RWPE2 (cell line): Measurements from ENCODE around the gene OXSR1.

ENCODE experiments used
- ATAC-seq: fragments of 200-7000 bp; cut with Tn5 transposase; 3 replicates; pipeline ENCODE4 v1.9.1; 2021; ENCODE audit warnings: low read depth
- DNase-seq: peaks from one replicate; pipeline ENCODE4 v3.0.0-alpha.2; 2020; ENCODE audit warnings: low spot score
- H3K27ac ChIP-seq: fragments of 450-650 bp; 2 replicates; pipeline ENCODE4 v1.5.1; 2017; ENCODE audit warnings: mild to moderate bottlenecking; ENCODE audit not compliant: poor library complexity, severe bottlenecking
- H3K27me3 ChIP-seq: fragments of 250-450 bp; sonication (Bioruptor Pico); 2 replicates; pipeline ENCODE4 v1.5.1; 2021; ENCODE audit warnings: mild to moderate bottlenecking, moderate library complexity; ENCODE audit not compliant: insufficient read depth, poor library complexity, severe bottlenecking
- H3K36me3 ChIP-seq: fragments of 250-450 bp; sonication (Bioruptor Pico); 2 replicates; pipeline ENCODE4 v1.5.1; 2020; ENCODE audit warnings: low read depth, mild to moderate bottlenecking, moderate library complexity
- H3K4me1 ChIP-seq: fragments of 250-450 bp; sonication (Bioruptor Pico); 2 replicates; pipeline ENCODE4 v1.5.1; 2021; ENCODE audit warnings: mild to moderate bottlenecking, moderate library complexity; ENCODE audit not compliant: insufficient read depth, poor library complexity, severe bottlenecking
- H3K4me3 ChIP-seq: fragments of 250-450 bp; sonication (Bioruptor Pico); 2 replicates; pipeline ENCODE4 v1.5.1; 2021; ENCODE audit warnings: mild to moderate bottlenecking, moderate library complexity; ENCODE audit not compliant: severe bottlenecking
- H3K9me3 ChIP-seq: fragments of 250-450 bp; sonication (Bioruptor Pico); 2 replicates; pipeline ENCODE4 v1.5.1; 2021; ENCODE audit warnings: mild to moderate bottlenecking, moderate library complexity; ENCODE audit not compliant: severe bottlenecking
- TF ChIP-seq, protein P1 (sequence below): fragments of 450-650 bp; IDR thresholded peaks from one replicate; pipeline ENCODE4 v1.5.1; 2017; ENCODE audit warnings: mild to moderate bottlenecking, moderate library complexity; ENCODE audit not compliant: poor library complexity, severe bottlenecking

OXSR1 gene

DNA sequence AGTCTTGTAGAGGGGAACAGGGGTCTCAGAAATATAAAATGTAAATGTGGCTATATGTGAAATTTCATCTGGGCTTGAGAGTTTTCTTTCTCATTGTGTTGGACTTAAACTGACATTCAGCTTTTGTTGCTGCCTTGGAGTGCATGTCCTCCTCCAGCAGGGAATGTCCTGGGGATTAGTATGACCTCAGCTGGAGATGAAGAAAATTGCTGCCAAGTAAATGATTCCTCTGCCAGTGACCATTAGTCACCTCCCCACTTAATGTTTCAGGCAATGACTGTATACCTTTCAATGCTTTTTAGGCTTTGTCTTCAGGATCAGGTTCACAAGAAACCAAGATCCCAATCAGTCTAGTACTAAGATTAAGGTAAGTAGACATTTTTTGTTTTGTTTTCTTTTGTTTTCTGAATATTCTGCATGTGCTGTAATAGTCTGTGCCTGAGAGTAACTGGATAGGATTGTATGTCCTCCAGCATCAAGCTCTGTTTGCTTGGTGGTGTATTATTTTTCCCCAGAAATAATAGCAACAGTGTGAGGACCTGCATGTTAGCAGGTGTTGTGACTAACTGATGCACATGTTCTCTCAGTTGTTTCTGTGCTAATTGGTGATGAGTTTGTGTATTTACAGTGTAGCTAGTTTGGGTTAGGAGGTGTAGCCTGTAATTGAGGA is 82.2 kb downstream of the OXSR1 start:
- Histone ChIP-seq H3K27ac (peak overlapping the region; percentile 17), H3K27me3 (no peaks in the 10 kb centered on the region), H3K9me3 (no peaks in the 10 kb centered on the region), H3K36me3 (peaks cover 100% of the 10 kb centered on the region), H3K4me3 (no peak overlapping the region), H3K4me1 (peaks cover 6% of the 10 kb centered on the region)
- DNase-seq (no peak), ATAC-seq (peak; percentile 99)
- TF ChIP-seq, protein P1, sequence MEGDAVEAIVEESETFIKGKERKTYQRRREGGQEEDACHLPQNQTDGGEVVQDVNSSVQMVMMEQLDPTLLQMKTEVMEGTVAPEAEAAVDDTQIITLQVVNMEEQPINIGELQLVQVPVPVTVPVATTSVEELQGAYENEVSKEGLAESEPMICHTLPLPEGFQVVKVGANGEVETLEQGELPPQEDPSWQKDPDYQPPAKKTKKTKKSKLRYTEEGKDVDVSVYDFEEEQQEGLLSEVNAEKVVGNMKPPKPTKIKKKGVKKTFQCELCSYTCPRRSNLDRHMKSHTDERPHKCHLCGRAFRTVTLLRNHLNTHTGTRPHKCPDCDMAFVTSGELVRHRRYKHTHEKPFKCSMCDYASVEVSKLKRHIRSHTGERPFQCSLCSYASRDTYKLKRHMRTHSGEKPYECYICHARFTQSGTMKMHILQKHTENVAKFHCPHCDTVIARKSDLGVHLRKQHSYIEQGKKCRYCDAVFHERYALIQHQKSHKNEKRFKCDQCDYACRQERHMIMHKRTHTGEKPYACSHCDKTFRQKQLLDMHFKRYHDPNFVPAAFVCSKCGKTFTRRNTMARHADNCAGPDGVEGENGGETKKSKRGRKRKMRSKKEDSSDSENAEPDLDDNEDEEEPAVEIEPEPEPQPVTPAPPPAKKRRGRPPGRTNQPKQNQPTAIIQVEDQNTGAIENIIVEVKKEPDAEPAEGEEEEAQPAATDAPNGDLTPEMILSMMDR = peak; percentile 72

DNA sequence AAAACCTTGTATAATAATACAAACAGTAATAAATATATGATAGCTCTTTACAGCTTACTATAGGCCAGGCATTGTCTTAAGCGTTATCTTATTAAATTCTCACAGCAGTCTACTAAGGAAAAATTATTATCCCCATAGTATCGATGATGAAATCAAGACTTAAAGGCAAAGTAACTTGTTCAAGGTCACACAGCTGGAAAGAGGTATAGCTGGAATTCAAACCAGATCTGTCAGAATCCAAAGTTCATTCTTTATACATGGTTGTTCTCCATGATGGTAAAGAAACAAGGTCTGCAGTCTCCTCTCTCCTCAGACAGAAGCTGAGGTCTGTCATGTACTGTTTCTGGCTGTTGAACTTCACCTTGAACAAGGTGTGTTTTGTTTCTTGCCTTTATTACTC is 84.9 kb downstream of the OXSR1 start:
- Histone ChIP-seq H3K9me3 (no peaks in the 10 kb centered on the region), H3K4me3 (no peak overlapping the region), H3K36me3 (peaks cover 95% of the 10 kb centered on the region), H3K27ac (no peak overlapping the region), H3K27me3 (no peaks in the 10 kb centered on the region), H3K4me1 (peaks cover 6% of the 10 kb centered on the region)
- TF ChIP-seq, protein P1 = no peak
- ATAC-seq (no peak), DNase-seq (no peak)

DNA sequence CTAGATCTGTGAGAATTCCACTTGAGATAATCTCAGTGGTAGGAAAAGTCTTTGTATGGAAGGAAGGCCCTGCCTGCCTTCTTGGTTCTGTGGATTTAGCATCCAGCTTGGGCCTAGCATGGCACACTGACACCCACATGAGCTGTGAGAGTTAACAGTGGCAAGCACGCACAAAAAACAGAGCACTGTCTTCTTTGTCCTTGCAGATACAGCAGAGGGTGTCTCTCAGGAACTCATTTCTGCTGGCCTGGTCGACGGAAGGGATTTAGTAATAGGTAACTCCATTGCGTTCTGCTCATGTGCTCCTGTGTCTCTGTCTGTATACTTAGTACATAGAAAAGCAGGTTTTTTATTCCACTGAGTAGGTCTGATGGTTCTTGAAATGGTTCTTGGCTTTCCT is 85.9 kb downstream of the OXSR1 start:
- H3K36me3 ChIP-seq = peaks cover 92% of the 10 kb centered on the region
- TF ChIP-seq, protein P1 = no peak

DNA sequence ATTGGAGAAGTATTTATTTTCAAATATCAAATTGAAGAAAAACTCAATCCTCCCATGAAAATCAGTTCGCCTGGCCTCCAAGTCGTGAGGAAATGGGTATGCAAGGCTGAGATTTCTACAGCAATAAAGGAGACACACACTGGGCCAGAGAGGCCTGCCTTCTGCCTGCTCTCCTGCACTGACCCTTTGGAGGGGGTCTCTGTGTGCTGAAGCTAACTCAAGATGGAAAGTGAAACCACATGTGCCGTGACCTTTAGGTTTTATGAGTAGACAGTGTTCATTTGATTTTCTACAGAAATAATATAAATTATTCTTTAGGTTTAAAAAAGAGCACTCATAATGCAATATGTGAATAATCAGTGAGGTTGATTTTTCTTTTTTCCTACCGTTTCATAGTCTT is 88.4 kb downstream of the OXSR1 start:
- H3K4me1 ChIP-seq = no peaks in the 10 kb centered on the region
- ATAC-seq (no peak), DNase-seq (no peak)
- H3K9me3 ChIP-seq = no peaks in the 10 kb centered on the region
- no peaks in the 10 kb centered on the region for H3K27me3 ChIP-seq
- TF ChIP-seq, protein P1 = no peak
- no peak overlapping the region for H3K27ac ChIP-seq
- peaks cover 67% of the 10 kb centered on the region for H3K36me3 ChIP-seq
- no peak overlapping the region for H3K4me3 ChIP-seq

More for the DNA sequence above, 85.9 kb downstream of the OXSR1 start:
- ATAC-seq (no peak), DNase-seq (no peak)
- no peak overlapping the region for H3K4me3 ChIP-seq
- no peaks in the 10 kb centered on the region for H3K9me3 ChIP-seq
- H3K27ac ChIP-seq = no peak overlapping the region
- H3K4me1 ChIP-seq = peaks cover 6% of the 10 kb centered on the region
- H3K27me3 ChIP-seq = no peaks in the 10 kb centered on the region

DNA sequence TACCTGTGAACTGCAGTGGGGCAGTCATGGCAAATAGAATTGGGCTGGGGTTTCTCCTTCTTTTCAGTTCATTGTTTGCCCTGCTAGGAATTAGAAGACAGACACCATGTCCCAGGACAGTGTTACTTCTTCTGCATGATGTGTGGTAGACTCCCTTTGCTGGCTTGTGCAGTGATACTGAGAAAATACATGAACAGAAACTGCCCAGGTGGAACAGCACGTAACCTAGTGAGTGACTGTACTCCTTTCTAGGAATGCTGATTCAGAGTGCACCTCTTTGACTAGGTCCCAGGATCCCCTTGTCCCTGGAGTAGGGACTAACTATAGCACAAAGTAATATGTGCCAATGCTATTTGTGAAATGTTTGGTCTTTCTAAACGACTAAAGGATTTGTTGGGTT is 89.5 kb downstream of the OXSR1 start:
- ATAC-seq (no peak), DNase-seq (no peak)
- TF ChIP-seq, protein P1 = no peak
- no peak overlapping the region for H3K4me3 ChIP-seq
- H3K36me3 ChIP-seq = peaks cover 56% of the 10 kb centered on the region
- no peaks in the 10 kb centered on the region for H3K27me3 ChIP-seq
- H3K27ac ChIP-seq = no peak overlapping the region
- no peaks in the 10 kb centered on the region for H3K9me3 ChIP-seq
- no peaks in the 10 kb centered on the region for H3K4me1 ChIP-seq
